ENCODE measurements around the gene DENND1A.

Gene DENND1A

GRCh38 chr9:123787416-123787815 is 142.5 kb downstream of the DENND1A start:
- no peak overlapping the region for H3K4me3 ChIP-seq (ENCODE audit: low read depth, low read length)
- TF ChIP-seq, protein P1, sequence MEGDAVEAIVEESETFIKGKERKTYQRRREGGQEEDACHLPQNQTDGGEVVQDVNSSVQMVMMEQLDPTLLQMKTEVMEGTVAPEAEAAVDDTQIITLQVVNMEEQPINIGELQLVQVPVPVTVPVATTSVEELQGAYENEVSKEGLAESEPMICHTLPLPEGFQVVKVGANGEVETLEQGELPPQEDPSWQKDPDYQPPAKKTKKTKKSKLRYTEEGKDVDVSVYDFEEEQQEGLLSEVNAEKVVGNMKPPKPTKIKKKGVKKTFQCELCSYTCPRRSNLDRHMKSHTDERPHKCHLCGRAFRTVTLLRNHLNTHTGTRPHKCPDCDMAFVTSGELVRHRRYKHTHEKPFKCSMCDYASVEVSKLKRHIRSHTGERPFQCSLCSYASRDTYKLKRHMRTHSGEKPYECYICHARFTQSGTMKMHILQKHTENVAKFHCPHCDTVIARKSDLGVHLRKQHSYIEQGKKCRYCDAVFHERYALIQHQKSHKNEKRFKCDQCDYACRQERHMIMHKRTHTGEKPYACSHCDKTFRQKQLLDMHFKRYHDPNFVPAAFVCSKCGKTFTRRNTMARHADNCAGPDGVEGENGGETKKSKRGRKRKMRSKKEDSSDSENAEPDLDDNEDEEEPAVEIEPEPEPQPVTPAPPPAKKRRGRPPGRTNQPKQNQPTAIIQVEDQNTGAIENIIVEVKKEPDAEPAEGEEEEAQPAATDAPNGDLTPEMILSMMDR (IDR thresholded peaks at IDR 0.05; ENCODE audit: control insufficient read depth, extremely low read depth, insufficient read depth) = no peak
- no peak for DNase-seq (ENCODE audit: low read depth)

- TF ChIP-seq, protein P1 (IDR thresholded peaks at IDR 0.05; ENCODE audit: control insufficient read depth, extremely low read depth, insufficient read depth) = no peak
- peak; percentile 28 for DNase-seq (ENCODE audit: low read depth)
Measured at GRCh38 chr9:123784518-123784917, 145.4 kb downstream of the DENND1A start.

DNA sequence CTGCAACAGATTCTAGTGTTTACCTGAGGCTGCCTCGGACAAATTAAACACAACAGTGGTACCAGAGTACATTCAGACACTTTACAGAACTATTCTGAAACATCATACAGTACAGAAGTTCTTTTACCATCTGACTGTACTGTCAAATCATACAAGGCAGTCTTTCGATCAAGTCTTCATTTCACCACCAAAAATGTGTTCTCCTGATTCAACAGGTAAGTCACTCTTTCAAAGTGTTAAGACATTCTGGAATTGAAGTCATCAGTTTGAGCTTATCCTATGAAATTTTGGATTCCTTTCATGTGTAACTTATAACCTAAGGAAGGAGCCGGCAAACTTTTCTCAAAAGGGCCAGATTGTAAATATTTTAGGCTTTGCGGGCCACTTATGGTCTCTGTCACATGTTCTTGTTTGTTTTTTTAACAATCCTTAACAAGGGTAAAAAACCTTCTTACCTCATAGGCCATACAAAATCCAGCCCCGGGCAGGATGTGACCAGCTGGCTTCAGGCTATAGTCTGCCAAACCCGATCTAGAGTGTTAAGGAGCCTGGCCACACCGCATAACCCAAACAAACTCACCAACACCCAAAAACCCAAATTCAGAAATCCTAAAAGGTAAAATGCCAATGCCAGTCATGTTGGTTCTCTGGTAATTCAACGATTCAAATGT is 151.6 kb downstream of the DENND1A start:
- no peak for DNase-seq (ENCODE audit: low read depth)
- TF ChIP-seq, protein P1 (IDR thresholded peaks at IDR 0.05; ENCODE audit: control insufficient read depth, extremely low read depth, insufficient read depth) = no peak
- H3K4me3 ChIP-seq (ENCODE audit: low read depth, low read length) = no peak overlapping the region

More at GRCh38 chr9:123784518-123784917, 145.4 kb downstream of the DENND1A start:
- no peak overlapping the region for H3K4me3 ChIP-seq (ENCODE audit: low read depth, low read length)

- TF ChIP-seq, protein P1 (IDR thresholded peaks at IDR 0.05; ENCODE audit: control insufficient read depth, extremely low read depth, insufficient read depth) = no peak
- H3K4me3 ChIP-seq (ENCODE audit: low read depth, low read length) = no peak overlapping the region
- no peak for DNase-seq (ENCODE audit: low read depth)
Measured at GRCh38 chr9:123776708-123777537, 153.0 kb downstream of the DENND1A start.

- no peak for DNase-seq (ENCODE audit: low read depth)
- H3K4me3 ChIP-seq (ENCODE audit: low read depth, low read length) = no peak overlapping the region
- TF ChIP-seq, protein P1 (IDR thresholded peaks at IDR 0.05; ENCODE audit: control insufficient read depth, extremely low read depth, insufficient read depth) = no peak
Measured at GRCh38 chr9:123775289-123776284, 154.3 kb downstream of the DENND1A start.

- TF ChIP-seq, protein P1 (IDR thresholded peaks at IDR 0.05; ENCODE audit: control insufficient read depth, extremely low read depth, insufficient read depth) = no peak
- DNase-seq (ENCODE audit: low read depth) = no peak
- no peak overlapping the region for H3K4me3 ChIP-seq (ENCODE audit: low read depth, low read length)
Measured at GRCh38 chr9:123773783-123774182, 156.1 kb downstream of the DENND1A start.

All from LNCaP clone FGC (cell line).